GM12891 (cell line): ENCODE data around the gene DHRS1.

Source experiments
- POLR2A ChIP-seq: IDR thresholded peaks from 2 replicates; pipeline ENCODE4 v1.6.1; 2011; ENCODE audit warnings: low read depth, low read length, control low read depth
- POU2F2 ChIP-seq: IDR thresholded peaks from 2 replicates; pipeline ENCODE4 v1.6.1; 2011; ENCODE audit warnings: low read depth, mild to moderate bottlenecking, control low read depth, low read length, moderate library complexity
- SPI1 ChIP-seq: IDR thresholded peaks from 2 replicates; pipeline ENCODE4 v1.6.1; 2011; ENCODE audit warnings: low read depth, low read length, control low read depth
- TAF1 ChIP-seq: IDR thresholded peaks from 2 replicates; pipeline ENCODE4 v1.6.1; 2011; ENCODE audit warnings: low read depth, low read length, control low read depth

DNA sequence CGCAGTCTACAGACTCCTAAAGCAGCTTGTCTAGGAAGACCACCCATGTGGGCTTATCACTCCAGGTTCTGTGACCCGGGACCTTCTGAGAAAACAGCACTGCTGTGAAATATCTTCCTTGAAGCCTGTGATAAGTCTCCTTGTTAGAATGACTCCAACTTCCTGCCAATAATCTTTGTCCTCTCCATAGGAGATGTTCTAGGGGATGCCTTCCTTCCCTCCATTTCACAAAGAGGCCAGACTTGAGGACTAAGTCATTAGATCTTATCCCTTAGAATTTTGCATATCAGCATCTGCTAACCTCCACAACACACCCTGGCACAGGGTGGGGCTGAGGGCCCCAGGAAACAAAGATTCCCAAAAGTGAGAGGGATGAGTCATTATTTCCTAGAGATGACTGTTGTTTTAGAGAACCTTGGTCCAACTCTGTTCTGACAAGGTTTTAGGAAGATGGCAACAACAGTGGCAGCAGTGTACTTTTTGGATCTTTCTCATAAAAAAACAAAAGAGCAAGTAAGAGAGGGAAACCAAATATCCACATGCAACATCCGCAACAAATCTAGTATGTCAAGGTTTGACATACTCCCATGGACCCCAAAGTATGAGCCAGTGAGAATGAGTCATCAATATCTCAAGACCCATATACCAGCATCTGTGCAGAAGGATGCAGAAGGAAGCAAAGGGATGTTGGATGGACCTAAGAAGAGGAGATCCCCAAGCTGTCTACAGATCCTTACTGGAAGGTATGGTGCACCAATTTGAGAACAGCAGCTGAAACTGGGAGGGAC is 17.8 kb upstream of the DHRS1 start:
- TF ChIP-seq TAF1 (no peak), POLR2A (no peak), POU2F2 (no peak), SPI1 (no peak)
